Measurements from ENCODE around the gene STXBP5L.
A peak's percentile ranks its signal among the peaks of the same experiment; 100 is the strongest.

The STXBP5L gene

DNA sequence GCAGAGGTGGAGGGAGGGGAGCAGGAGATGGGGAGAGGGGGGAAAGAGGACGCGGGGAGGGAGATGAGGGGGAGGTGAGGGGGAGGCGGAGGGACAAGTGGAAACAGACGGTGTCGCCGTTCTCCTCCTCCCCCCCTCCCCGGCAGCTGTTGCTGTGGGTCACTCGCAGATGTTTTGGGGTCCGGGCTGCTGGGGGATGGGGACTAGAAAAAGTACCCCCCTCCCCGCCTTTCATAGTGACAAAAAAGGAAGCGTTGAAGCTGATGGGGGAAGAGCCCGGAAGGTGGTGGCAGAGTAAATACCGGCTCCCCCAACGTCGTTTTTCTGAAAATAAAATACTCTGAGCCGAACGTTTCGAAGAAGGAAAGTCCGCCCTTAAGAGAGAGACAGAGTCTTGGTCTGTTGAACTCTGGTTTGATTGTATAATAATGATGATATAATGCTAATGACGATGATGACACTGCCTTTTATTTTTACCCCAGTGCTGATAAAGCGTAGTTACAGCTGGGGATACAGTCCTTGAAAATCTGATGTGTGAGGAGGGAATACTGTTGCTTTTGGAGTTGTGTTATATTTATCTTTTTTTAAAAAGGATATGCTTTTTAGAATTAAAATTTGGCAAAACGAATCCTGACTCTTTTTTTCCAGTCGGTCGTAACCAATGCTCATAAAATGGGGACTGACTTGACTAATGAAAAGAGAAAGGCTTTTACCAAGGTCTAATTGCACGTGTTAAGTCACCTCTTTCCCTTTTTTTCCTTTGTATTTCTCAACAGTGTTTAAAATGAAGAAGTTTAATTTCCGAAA lies 993 bp downstream of the STXBP5L start:
- Histone ChIP-seq H3K4me3 (ENCODE audit: low read length in 2 of 2) (peak overlapping the region; percentile 57 to 73), H3K9ac (ENCODE audit: low read length in 2 of 2) (no peak overlapping the region), H3K9me3 (ENCODE audit: control insufficient read depth in 2 of 2, low read length in 2 of 2) (no peaks in the 10 kb centered on the region), H3K4me1 (ENCODE audit: control insufficient read depth, insufficient read depth, low read length) (no peaks in the 10 kb centered on the region), H3K27me3 (ENCODE audit: control insufficient read depth in 1 of 2, insufficient read depth in 2 of 2, low read length in 2 of 2) (peaks cover 0 to 21% of the 10 kb centered on the region in 2 donors), H3K36me3 (ENCODE audit: control insufficient read depth in 2 of 2, insufficient read depth in 2 of 2, low read length in 2 of 2) (no peaks in the 10 kb centered on the region), H3K27ac (ENCODE audit: low read length) (no peak overlapping the region)

DNA sequence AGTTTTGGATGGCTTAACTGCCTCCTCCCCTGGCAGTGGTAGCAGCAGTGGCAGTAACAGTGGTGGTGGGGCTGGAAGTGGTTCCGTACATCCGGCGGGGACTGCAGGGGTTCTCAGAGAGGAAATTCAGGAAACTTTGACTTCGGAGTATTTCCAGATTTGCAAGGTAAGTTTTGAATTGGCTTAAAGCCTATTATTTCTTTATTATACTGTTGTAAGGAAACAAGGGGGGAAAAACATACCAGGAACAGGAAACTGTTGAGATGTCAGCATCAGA lies 1.5 kb downstream of the STXBP5L start:
- no peaks in the 10 kb centered on the region for H3K9me3 ChIP-seq (ENCODE audit: control insufficient read depth in 2 of 2, low read length in 2 of 2)
- H3K36me3 ChIP-seq (ENCODE audit: control insufficient read depth in 2 of 2, insufficient read depth in 2 of 2, low read length in 2 of 2): no peaks in the 10 kb centered on the region
- H3K27ac ChIP-seq (ENCODE audit: low read length): no peak overlapping the region
- no peaks in the 10 kb centered on the region for H3K4me1 ChIP-seq (ENCODE audit: control insufficient read depth, insufficient read depth, low read length)
- H3K9ac ChIP-seq (ENCODE audit: low read length in 2 of 2): no peak overlapping the region
- peaks cover 0 to 24% of the 10 kb centered on the region in 2 donors for H3K27me3 ChIP-seq (ENCODE audit: control insufficient read depth in 1 of 2, insufficient read depth in 2 of 2, low read length in 2 of 2)
- H3K4me3 ChIP-seq (ENCODE audit: low read length in 2 of 2): peak overlapping the region; percentile 57 to 73

DNA sequence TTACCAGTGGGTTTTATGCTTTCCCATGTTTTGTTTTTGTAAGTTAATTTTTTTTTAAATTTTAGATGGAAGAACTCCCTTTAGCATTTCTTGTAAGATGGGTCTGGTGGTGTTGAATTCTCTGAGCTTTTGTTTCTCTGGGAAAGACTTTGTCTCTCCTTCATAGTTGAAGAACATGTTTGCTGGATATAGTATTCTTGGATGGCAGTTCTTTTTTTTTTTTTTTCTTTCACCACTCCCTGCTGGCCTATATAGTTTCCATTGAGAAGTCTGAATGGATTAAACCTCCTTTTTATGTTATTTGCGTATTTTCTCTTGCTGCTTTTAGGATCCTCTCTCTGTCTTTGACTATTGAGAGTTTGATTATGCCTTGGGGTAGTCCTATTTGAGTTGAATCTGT lies 18.1 kb downstream of the STXBP5L start:
- Histone ChIP-seq H3K4me3 (ENCODE audit: low read length in 2 of 2) (no peak overlapping the region), H3K27me3 (ENCODE audit: control insufficient read depth in 1 of 2, insufficient read depth in 2 of 2, low read length in 2 of 2) (no peaks in the 10 kb centered on the region), H3K9ac (ENCODE audit: low read length in 2 of 2) (no peak overlapping the region), H3K9me3 (ENCODE audit: control insufficient read depth in 2 of 2, low read length in 2 of 2) (peaks cover 0 to 11% of the 10 kb centered on the region in 2 donors), H3K4me1 (ENCODE audit: control insufficient read depth, insufficient read depth, low read length) (no peaks in the 10 kb centered on the region), H3K36me3 (ENCODE audit: control insufficient read depth in 2 of 2, insufficient read depth in 2 of 2, low read length in 2 of 2) (no peaks in the 10 kb centered on the region), H3K27ac (ENCODE audit: low read length) (no peak overlapping the region)

DNA sequence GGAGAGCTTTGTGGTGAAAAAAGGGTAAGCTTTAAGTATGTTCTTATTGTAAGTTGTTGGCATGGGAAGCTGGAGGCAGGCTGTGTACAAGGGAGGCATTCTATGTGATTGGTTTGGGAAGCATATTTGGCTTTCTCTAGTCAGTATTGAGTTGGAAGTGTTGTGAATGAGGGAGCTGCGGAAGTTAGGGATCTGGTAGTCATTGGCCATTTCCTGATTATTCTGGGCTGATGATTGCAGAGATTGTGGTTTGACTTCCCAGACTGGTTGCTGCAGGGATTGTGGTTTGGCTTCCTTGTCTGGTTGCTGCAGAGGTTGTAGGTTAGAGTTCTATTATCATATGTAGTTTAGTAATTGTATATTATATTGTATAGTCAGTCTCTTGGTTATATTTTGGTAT lies 21.0 kb downstream of the STXBP5L start:
- H3K4me3 ChIP-seq (ENCODE audit: low read length in 2 of 2): no peak overlapping the region
- no peak overlapping the region for H3K27ac ChIP-seq (ENCODE audit: low read length)
- no peaks in the 10 kb centered on the region for H3K36me3 ChIP-seq (ENCODE audit: control insufficient read depth in 2 of 2, insufficient read depth in 2 of 2, low read length in 2 of 2)
- no peaks in the 10 kb centered on the region for H3K4me1 ChIP-seq (ENCODE audit: control insufficient read depth, insufficient read depth, low read length)
- peaks cover 0 to 11% of the 10 kb centered on the region in 2 donors for H3K9me3 ChIP-seq (ENCODE audit: control insufficient read depth in 2 of 2, low read length in 2 of 2)
- no peak overlapping the region for H3K9ac ChIP-seq (ENCODE audit: low read length in 2 of 2)
- H3K27me3 ChIP-seq (ENCODE audit: control insufficient read depth in 1 of 2, insufficient read depth in 2 of 2, low read length in 2 of 2): no peaks in the 10 kb centered on the region

DNA sequence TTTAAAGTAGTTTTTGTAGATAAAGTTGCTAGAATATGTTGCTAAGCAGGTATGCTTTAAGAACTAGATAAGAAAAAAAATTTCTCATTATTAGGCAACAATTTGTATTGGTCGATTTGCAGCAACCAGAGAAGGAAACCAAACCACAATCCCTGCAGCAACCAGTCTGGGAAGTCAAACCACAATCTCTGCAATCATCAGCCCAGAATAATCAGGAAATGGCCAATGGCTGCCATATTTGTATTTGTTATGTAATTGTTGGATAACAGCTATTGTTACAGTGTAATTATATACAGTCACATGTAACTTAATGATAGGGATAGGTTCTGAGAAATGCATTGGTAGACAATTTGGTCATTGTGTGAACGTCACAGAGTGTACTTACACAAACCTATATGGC lies 23.6 kb downstream of the STXBP5L start:
- H3K4me3 ChIP-seq (ENCODE audit: low read length in 2 of 2): no peak overlapping the region
- H3K27ac ChIP-seq (ENCODE audit: low read length): no peak overlapping the region
- H3K27me3 ChIP-seq (ENCODE audit: control insufficient read depth in 1 of 2, insufficient read depth in 2 of 2, low read length in 2 of 2): no peaks in the 10 kb centered on the region
- no peak overlapping the region for H3K9ac ChIP-seq (ENCODE audit: low read length in 2 of 2)
- no peaks in the 10 kb centered on the region for H3K36me3 ChIP-seq (ENCODE audit: control insufficient read depth in 2 of 2, insufficient read depth in 2 of 2, low read length in 2 of 2)
- H3K9me3 ChIP-seq (ENCODE audit: control insufficient read depth in 2 of 2, low read length in 2 of 2): peaks cover 0 to 8% of the 10 kb centered on the region in 2 donors
- no peaks in the 10 kb centered on the region for H3K4me1 ChIP-seq (ENCODE audit: control insufficient read depth, insufficient read depth, low read length)

GRCh38 chr3:120956143-120956542 lies 48.1 kb downstream of the STXBP5L start:
- Histone ChIP-seq H3K36me3 (ENCODE audit: control insufficient read depth in 2 of 2, insufficient read depth in 2 of 2, low read length in 2 of 2) (no peaks in the 10 kb centered on the region), H3K9me3 (ENCODE audit: control insufficient read depth in 2 of 2, low read length in 2 of 2) (peaks cover 0 to under 1% of the 10 kb centered on the region in 2 donors), H3K4me3 (ENCODE audit: low read length in 2 of 2) (no peak overlapping the region), H3K27ac (ENCODE audit: low read length) (no peak overlapping the region), H3K9ac (ENCODE audit: low read length in 2 of 2) (no peak overlapping the region), H3K27me3 (ENCODE audit: control insufficient read depth in 1 of 2, insufficient read depth in 2 of 2, low read length in 2 of 2) (no peaks in the 10 kb centered on the region), H3K4me1 (ENCODE audit: control insufficient read depth, insufficient read depth, low read length) (no peaks in the 10 kb centered on the region)

DNA sequence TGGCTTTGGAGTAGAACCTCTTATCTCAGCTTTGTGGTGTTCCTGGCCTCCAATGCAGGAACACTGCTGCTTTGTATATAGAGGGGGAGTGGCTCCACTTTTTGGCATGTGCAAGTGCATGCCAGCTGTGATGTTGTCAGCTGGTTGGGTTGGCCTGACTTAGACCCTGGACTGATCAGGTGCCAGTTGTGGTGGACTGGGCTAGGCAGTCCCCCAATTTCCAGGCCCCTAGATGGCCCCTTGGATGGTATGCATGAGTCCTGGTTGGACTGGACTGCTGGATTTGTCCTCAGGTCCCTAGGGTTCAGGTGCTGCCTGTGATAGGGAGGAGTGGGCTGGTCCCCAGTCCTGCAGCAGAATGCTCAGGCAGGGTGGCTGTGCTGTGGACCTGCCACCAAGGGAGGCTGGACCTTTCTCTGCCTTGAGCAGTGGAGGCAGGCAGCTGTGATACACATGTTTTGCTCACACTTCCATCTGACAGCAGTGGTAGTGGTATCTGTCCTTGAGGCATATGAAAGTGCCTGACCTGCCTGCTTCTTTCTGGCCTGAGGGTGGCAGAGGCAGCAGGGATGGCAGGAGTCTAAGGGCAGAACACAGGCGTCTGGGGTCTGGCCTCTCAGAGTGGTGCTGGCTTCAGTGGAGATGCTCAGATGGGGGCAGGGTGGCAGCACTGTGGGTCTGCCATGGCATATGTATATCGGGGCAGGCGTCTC lies 74.8 kb downstream of the STXBP5L start:
- Histone ChIP-seq H3K27ac (ENCODE audit: low read length) (no peak overlapping the region), H3K36me3 (ENCODE audit: control insufficient read depth in 2 of 2, insufficient read depth in 2 of 2, low read length in 2 of 2) (no peaks in the 10 kb centered on the region), H3K27me3 (ENCODE audit: control insufficient read depth in 1 of 2, insufficient read depth in 2 of 2, low read length in 2 of 2) (no peaks in the 10 kb centered on the region), H3K4me1 (ENCODE audit: control insufficient read depth, insufficient read depth, low read length) (no peaks in the 10 kb centered on the region), H3K4me3 (ENCODE audit: low read length in 2 of 2) (no peak overlapping the region), H3K9me3 (ENCODE audit: control insufficient read depth in 2 of 2, low read length in 2 of 2) (peaks cover 0 to 4% of the 10 kb centered on the region in 2 donors), H3K9ac (ENCODE audit: low read length in 2 of 2) (no peak overlapping the region)

GRCh38 chr3:120983321-120983665 lies 75.3 kb downstream of the STXBP5L start:
- Histone ChIP-seq H3K4me1 (ENCODE audit: control insufficient read depth, insufficient read depth, low read length) (no peaks in the 10 kb centered on the region), H3K9ac (ENCODE audit: low read length in 2 of 2) (no peak overlapping the region), H3K36me3 (ENCODE audit: control insufficient read depth in 2 of 2, insufficient read depth in 2 of 2, low read length in 2 of 2) (no peaks in the 10 kb centered on the region), H3K9me3 (ENCODE audit: control insufficient read depth in 2 of 2, low read length in 2 of 2) (peaks cover 0 to 4% of the 10 kb centered on the region in 2 donors), H3K27me3 (ENCODE audit: control insufficient read depth in 1 of 2, insufficient read depth in 2 of 2, low read length in 2 of 2) (no peaks in the 10 kb centered on the region), H3K4me3 (ENCODE audit: low read length in 2 of 2) (no peak overlapping the region), H3K27ac (ENCODE audit: low read length) (no peak overlapping the region)

DNA sequence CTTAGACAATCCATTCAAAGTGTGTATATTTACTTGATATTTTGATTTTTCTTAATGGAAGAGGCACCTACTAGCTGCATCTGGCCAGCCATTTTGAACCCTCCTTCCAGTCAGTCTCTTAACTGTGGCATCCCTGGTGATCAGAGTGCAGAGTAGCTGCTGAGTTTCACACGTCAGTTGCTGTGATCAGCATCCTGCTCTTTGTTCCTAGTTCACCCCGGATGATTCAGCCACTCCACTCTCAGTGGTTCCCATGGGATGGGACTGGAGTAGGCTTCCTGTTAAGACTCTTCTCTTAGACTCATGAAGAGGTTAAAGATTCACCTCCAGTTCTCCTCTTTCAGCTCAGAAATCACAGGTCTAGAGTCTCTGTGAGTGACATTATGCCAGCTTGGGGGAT lies 75.8 kb downstream of the STXBP5L start:
- Histone ChIP-seq H3K4me3 (ENCODE audit: low read length in 2 of 2) (no peak overlapping the region), H3K9me3 (ENCODE audit: control insufficient read depth in 2 of 2, low read length in 2 of 2) (peaks cover 0 to 4% of the 10 kb centered on the region in 2 donors), H3K36me3 (ENCODE audit: control insufficient read depth in 2 of 2, insufficient read depth in 2 of 2, low read length in 2 of 2) (no peaks in the 10 kb centered on the region), H3K9ac (ENCODE audit: low read length in 2 of 2) (no peak overlapping the region), H3K4me1 (ENCODE audit: control insufficient read depth, insufficient read depth, low read length) (no peaks in the 10 kb centered on the region), H3K27me3 (ENCODE audit: control insufficient read depth in 1 of 2, insufficient read depth in 2 of 2, low read length in 2 of 2) (no peaks in the 10 kb centered on the region), H3K27ac (ENCODE audit: low read length) (no peak overlapping the region)

GRCh38 chr3:120985242-120985641 lies 77.2 kb downstream of the STXBP5L start:
- Histone ChIP-seq H3K27me3 (ENCODE audit: control insufficient read depth in 1 of 2, insufficient read depth in 2 of 2, low read length in 2 of 2) (no peaks in the 10 kb centered on the region), H3K9me3 (ENCODE audit: control insufficient read depth in 2 of 2, low read length in 2 of 2) (peaks cover 0 to 4% of the 10 kb centered on the region in 2 donors), H3K4me1 (ENCODE audit: control insufficient read depth, insufficient read depth, low read length) (no peaks in the 10 kb centered on the region)

GRCh38 chr3:120988994-120989393 lies 81.0 kb downstream of the STXBP5L start:
- H3K36me3 ChIP-seq (ENCODE audit: control insufficient read depth in 2 of 2, insufficient read depth in 2 of 2, low read length in 2 of 2): no peaks in the 10 kb centered on the region
- no peak overlapping the region for H3K9ac ChIP-seq (ENCODE audit: low read length in 2 of 2)
- no peak overlapping the region for H3K27ac ChIP-seq (ENCODE audit: low read length)

More at GRCh38 chr3:120985242-120985641, 77.2 kb downstream of the STXBP5L start:
- Histone ChIP-seq H3K36me3 (ENCODE audit: control insufficient read depth in 2 of 2, insufficient read depth in 2 of 2, low read length in 2 of 2) (no peaks in the 10 kb centered on the region), H3K4me3 (ENCODE audit: low read length in 2 of 2) (no peak overlapping the region), H3K9ac (ENCODE audit: low read length in 2 of 2) (no peak overlapping the region), H3K27ac (ENCODE audit: low read length) (no peak overlapping the region)

More at GRCh38 chr3:120988994-120989393, 81.0 kb downstream of the STXBP5L start:
- Histone ChIP-seq H3K4me1 (ENCODE audit: control insufficient read depth, insufficient read depth, low read length) (no peaks in the 10 kb centered on the region), H3K9me3 (ENCODE audit: control insufficient read depth in 2 of 2, low read length in 2 of 2) (no peaks in the 10 kb centered on the region), H3K27me3 (ENCODE audit: control insufficient read depth in 1 of 2, insufficient read depth in 2 of 2, low read length in 2 of 2) (no peaks in the 10 kb centered on the region), H3K4me3 (ENCODE audit: low read length in 2 of 2) (no peak overlapping the region)

Measured in stomach smooth muscle (tissue), 2 donors.